HepG2 (cell line): Measurements from ENCODE around the gene JPH2. TPM values are rescaled to one million over a fixed set of nuclear protein-coding genes. Genes with fewer than 3 reads are reported as not detected.

Experiments used
- ATAC-seq: fragments of 200-7000 bp; cut with Tn5 transposase; 3 replicates; pipeline ENCODE4 v1.9.1; 2020; ENCODE audit warnings: mild to moderate bottlenecking, moderate library complexity
- BruUV-seq: library from RNA; stranded (reverse); fragments of 400-500 nt; replicated peaks from 2 replicates; lab custom pipeline; 2021; lab: Mats Ljungman, UMichigan
- CTCF ChIA-PET: fragments of 300-600 bp; formaldehyde crosslinking; extraction: SDS; loops from one replicate; lab custom pipeline; 2021; ENCODE audit warnings: low total read pairs, inconsistent platforms, low intra/inter-chr PET ratio; lab: Yijun Ruan, JAX
- POLR2A ChIA-PET: fragments of 350-600 bp; sonication (Branson Sonifier 250); formaldehyde crosslinking; loops from one replicate; lab custom pipeline; 2020; ENCODE audit warnings: antibody characterized with exemption, inconsistent platforms; lab: Yijun Ruan, JAX
- DNase-seq: peaks from one replicate; pipeline ENCODE4 v3.0.0-alpha.2; 2015; ENCODE audit warnings: low spot score
- FAIRE-seq: peaks from 3 replicates; lab custom pipeline; 2011; peaks lifted over from hg19 to GRCh38; lab: Jason Lieb, UNC
- H2AFZ ChIP-seq: one replicate; pipeline ENCODE4 v1.6.1; 2011; ENCODE audit warnings: low read length, inconsistent platforms
- H3K27ac ChIP-seq: fragments of 300-600 bp; 3 replicates; pipeline ENCODE4 v1.8.0; 2011; ENCODE audit warnings: mixed run types, mild to moderate bottlenecking, mixed read lengths, low read length, inconsistent platforms; ENCODE audit not compliant: insufficient read depth; ENCODE audit errors: extremely low read length
- H3K27me3 ChIP-seq, 2 experiments: fragments of 200-600 bp in 1 of 2; 2 replicates in 1 of 2; 3 replicates in 1 of 2; pipeline versions ENCODE4 v1.6.0 to v1.8.0; 2011; ENCODE audit warnings: low read length in 2 of 2, mild to moderate bottlenecking in 2 of 2, moderate library complexity in 2 of 2, inconsistent platforms in 1 of 2; ENCODE audit not compliant: insufficient read depth in 2 of 2, control insufficient read depth in 1 of 2
- H3K36me3 ChIP-seq, 2 experiments: fragments of 200-600 bp in 1 of 2; replicated peaks in 1 of 2; 2 replicates in 1 of 2; 3 replicates in 1 of 2; pipeline versions ENCODE4 v1.5.1 to v1.8.0; 2011; ENCODE audit warnings: low read length in 2 of 2, inconsistent platforms in 1 of 2; ENCODE audit not compliant: insufficient read depth in 2 of 2, control insufficient read depth in 1 of 2
- H3K4me1 ChIP-seq: 2 replicates; pipeline ENCODE4 v1.5.1; 2012; ENCODE audit warnings: low read length, inconsistent platforms; ENCODE audit not compliant: insufficient read depth
- H3K4me2 ChIP-seq: 2 replicates; pipeline ENCODE4 v1.6.0; 2011; ENCODE audit warnings: low read depth, low read length, inconsistent platforms
- H3K4me3 ChIP-seq, 3 experiments: fragments of 200-600 bp in 1 of 3; sonication (generic), shearing (Covaris generic) in 1 of 3; replicated peaks in 1 of 3; 2 replicates each; pipeline ENCODE4 v1.5.1; 2011 to 2016; ENCODE audit warnings: low read length in 3 of 3, inconsistent platforms in 2 of 3, low read depth in 2 of 3, mild to moderate bottlenecking in 2 of 3, control low read depth in 1 of 3, mixed read lengths in 1 of 3; ENCODE audit not compliant: insufficient read depth in 1 of 3
- H3K79me2 ChIP-seq: one replicate; pipeline ENCODE4 v1.6.1; 2011; ENCODE audit warnings: low read length, inconsistent platforms; ENCODE audit not compliant: insufficient read depth
- H3K9ac ChIP-seq: 2 replicates; pipeline ENCODE4 v1.6.0; 2011; ENCODE audit warnings: mild to moderate bottlenecking, low read depth, low read length, inconsistent platforms; ENCODE audit not compliant: insufficient read depth
- H3K9me3 ChIP-seq: 2 replicates; pipeline ENCODE4 v1.5.1; 2012; ENCODE audit warnings: mild to moderate bottlenecking, low read length
- H4K20me1 ChIP-seq: 2 replicates; pipeline ENCODE4 v1.6.0; 2011; ENCODE audit warnings: inconsistent platforms, mild to moderate bottlenecking, low read length, moderate library complexity; ENCODE audit not compliant: insufficient read depth
- GFI1 ChIP-seq: sonication (generic); formaldehyde crosslinking; IDR thresholded peaks from 2 replicates; pipeline ENCODE4 v1.5.0; 2020; ENCODE audit warnings: missing genetic modification reagents, mild to moderate bottlenecking, borderline replicate concordance
- HNRNPH1 ChIP-seq: fragments of 200-400 bp; formaldehyde crosslinking; optimal IDR thresholded peaks from 2 replicates; pipeline ENCODE3; 2017; ENCODE audit warnings: mild to moderate bottlenecking, low read depth, low read length
- HOXA9 ChIP-seq: sonication (generic); formaldehyde crosslinking; IDR thresholded peaks from 2 replicates; pipeline ENCODE4 v1.8.1; 2022; ENCODE audit warnings: missing genetic modification reagents, mild to moderate bottlenecking, moderate library complexity, borderline replicate concordance
- NFAT5 ChIP-seq: sonication (generic); formaldehyde crosslinking; IDR thresholded peaks from 2 replicates; pipeline ENCODE4 v1.4.0; 2020; ENCODE audit warnings: missing genetic modification reagents
- PLSCR1 ChIP-seq: sonication (generic); formaldehyde crosslinking; IDR thresholded peaks from 2 replicates; pipeline ENCODE4 v1.5.0; 2020; ENCODE audit warnings: missing genetic modification reagents, mild to moderate bottlenecking, borderline replicate concordance
- TARDBP ChIP-seq: sonication (generic); formaldehyde crosslinking; IDR thresholded peaks from 2 replicates; pipeline ENCODE4 v1.8.0; 2022; ENCODE audit warnings: mild to moderate bottlenecking, missing genetic modification reagents
- ZGPAT ChIP-seq: IDR thresholded peaks from 2 replicates; pipeline ENCODE4 v1.6.1; 2016; ENCODE audit warnings: mild to moderate bottlenecking
- ZNF264 ChIP-seq: sonication (generic); formaldehyde crosslinking; IDR thresholded peaks from 2 replicates; pipeline ENCODE4 v1.4.0; 2020; ENCODE audit warnings: missing genetic modification reagents
- WGBS: methylation state at CpG from one replicate; pipeline ENCODE4 v1.1.6; 2017; ENCODE audit warnings: low lambda C conversion rate; 5-methylcytosine and 5-hydroxymethylcytosine counted together
- in situ Hi-C: cut with HindIII; loops from 2 replicates; pipeline ENCODE4 v1.10.0; 2017; ENCODE audit warnings: low pct_unique_long_range_greater_than_20kb; ENCODE audit not compliant: extremely low pct_ligation_motif_present
- intact Hi-C: fragments of 100-400 bp; cut with micrococcal nuclease; formaldehyde crosslinking; loops from one replicate; pipeline ENCODE4 v1.10.0; 2022; ENCODE audit not compliant: unreplicated experiment
- polyA plus RNA-seq, 8 experiments: library from polyadenylated mRNA; depleted of rRNA in 3 of 8; stranded (reverse) in 7 of 8; unstranded in 1 of 8; fragments of >200 nt; fragmentation: Illumina TruSeq in 4 of 8; extraction: Trizol in 4 of 8; gene quantifications; 2 replicates each; pipeline versions ENCODE4 v1.2.1 to v1.2.3, GENCODE V29; 2011 to 2016; ENCODE audit warnings: low read depth in 4 of 8, missing spikeins in 1 of 8, mixed read lengths in 1 of 8; ENCODE audit not compliant: insufficient read depth in 1 of 8
- total RNA-seq, 5 experiments: library from RNA; depleted of rRNA; stranded (reverse); fragments of >200 nt; fragmentation: Illumina TruSeq; extraction: Trizol; gene quantifications; 2 replicates each; pipeline ENCODE4 v1.2.3, GENCODE V29; 2016; ENCODE audit warnings: low read depth in 1 of 5

The JPH2 gene
- total and polyA plus RNA-seq, 2 of the 13 experiments (the other 11 are each of a cell fraction or from before 2014, with no cell fraction given), result 0.42 TPM; not detected in 1

- TF ChIP-seq ZNF264 (CRISPR knock-in tag), result no peak
- TF ChIP-seq GFI1 (CRISPR knock-in tag), result no peak
These were observed 4.7 kb downstream of the JPH2 start (continued) for GRCh38 chr20:44182135-44182765.

- CTCF ChIA-PET, result no interaction called here
- H3K4me1 ChIP-seq, result peaks cover 6% of the 10 kb centered on the region
- H3K4me2 ChIP-seq, result no peak overlapping the region
- no peaks in the 10 kb centered on the region for H3K79me2 ChIP-seq
- POLR2A ChIA-PET, result no interaction called here
- FAIRE-seq, result no peak
- H4K20me1 ChIP-seq, result no peaks in the 10 kb centered on the region
- no peak overlapping the region for H3K27ac ChIP-seq
- no peak overlapping the region for H3K9ac ChIP-seq
- TF ChIP-seq HNRNPH1, result no peak
- TF ChIP-seq NFAT5, result no peak
- no peak for TF ChIP-seq HOXA9 (CRISPR knock-in tag)
- no peak for TF ChIP-seq TARDBP (CRISPR knock-in tag)
- TF ChIP-seq ZGPAT (CRISPR knock-in tag), result no peak
- no peak for TF ChIP-seq PLSCR1
- ATAC-seq, result no peak
- no peak overlapping the region for H2AFZ ChIP-seq
- no peaks in the 10 kb centered on the region for H3K36me3 ChIP-seq
- BruUV-seq, result no TSS peak
- H3K4me3 ChIP-seq, result no peak overlapping the region
- peaks cover 10 to 70% of the 10 kb centered on the region in 2 experiments; a peak in 4 of 5 replicates for H3K27me3 ChIP-seq
- intact Hi-C loops, result no loop called here
- 44% methylated on average over 11 of the region's 11 CpGs for WGBS
- no peak for DNase-seq
- in situ Hi-C loops, result no loop called here
- no peaks in the 10 kb centered on the region for H3K9me3 ChIP-seq
These were observed 5.4 kb downstream of the JPH2 start for GRCh38 chr20:44181611-44182010.
